Small intestine (tissue), 7 donors: ENCODE data around the gene GALNT13. TPM values are rescaled to one million over a fixed set of nuclear protein-coding genes. Genes with fewer than 3 reads are reported as not detected.

Experiments used
- DNase-seq, 2 donors: peaks; one replicate each; pipeline versions ENCODE4 v3.0.0 to v3.0.0-alpha.2; 2013
- FAIRE-seq: peaks from 2 replicates; lab custom pipeline; 2012; peaks lifted over from hg19 to GRCh38; lab: Jason Lieb, UNC
- H3K27ac ChIP-seq, 3 donors: one replicate each; pipeline ENCODE4 v1.5.1; 2013; ENCODE audit warnings: low read length in 2 of 3, mild to moderate bottlenecking in 2 of 3, control low read depth in 1 of 3, inconsistent platforms in 1 of 3, low read depth in 1 of 3, moderate library complexity in 1 of 3
- H3K27me3 ChIP-seq, 3 donors: one replicate each; pipeline ENCODE4 v1.6.1; 2013; ENCODE audit warnings: low read length in 3 of 3, inconsistent platforms in 1 of 3; ENCODE audit not compliant: control insufficient read depth in 3 of 3, insufficient read depth in 3 of 3
- H3K36me3 ChIP-seq, 3 donors: one replicate each; pipeline ENCODE4 v1.6.1; 2013; ENCODE audit warnings: low read length in 3 of 3, inconsistent platforms in 1 of 3, low read depth in 1 of 3, mild to moderate bottlenecking in 1 of 3, moderate library complexity in 1 of 3; ENCODE audit not compliant: control insufficient read depth in 3 of 3, insufficient read depth in 2 of 3
- H3K4me1 ChIP-seq, 3 donors: one replicate each; pipeline ENCODE4 v1.6.1; 2013; ENCODE audit warnings: low read length in 2 of 3, inconsistent platforms in 1 of 3, low read depth in 1 of 3, mild to moderate bottlenecking in 1 of 3, moderate library complexity in 1 of 3; ENCODE audit not compliant: control insufficient read depth in 3 of 3, insufficient read depth in 2 of 3
- H3K4me3 ChIP-seq, 3 donors: one replicate each; pipeline ENCODE4 v1.5.1; 2013; ENCODE audit warnings: low read length in 3 of 3, control low read depth in 1 of 3, inconsistent platforms in 1 of 3, low read depth in 1 of 3, mild to moderate bottlenecking in 1 of 3, moderate library complexity in 1 of 3
- H3K9me3 ChIP-seq, 2 donors: one replicate each; pipeline ENCODE4 v1.6.1; 2013; ENCODE audit warnings: low read depth in 1 of 2, low read length in 1 of 2; ENCODE audit not compliant: control insufficient read depth in 2 of 2, insufficient read depth in 1 of 2
- WGBS, 3 donors: extraction: QIAGEN DNeasy Blood & Tissue Kit; methylation state at CpG; one replicate each; pipeline ENCODE4 v1.1.7; 2013; 5-methylcytosine and 5-hydroxymethylcytosine counted together
- polyA plus RNA-seq, 4 donors: library from polyadenylated mRNA; stranded (reverse) in 3 of 4; unstranded in 1 of 4; fragments of 200-250 nt in 3 of 4; fragments of 120-200 nt in 1 of 4; gene quantifications; one replicate each; pipeline versions ENCODE4 v1.2.1 to v1.2.3, GENCODE V29; 2013
- donor health status: healthy with polysubstance abuse.
- donor health status: control.
- donor health status: control.
- donor health status: Bipolar disorder and iron deficiency.
- donor health status: healthy.

The GALNT13 gene
- polyA plus RNA-seq, 4 donors = 0.21 to 4.7 TPM; not detected in 2

DNA sequence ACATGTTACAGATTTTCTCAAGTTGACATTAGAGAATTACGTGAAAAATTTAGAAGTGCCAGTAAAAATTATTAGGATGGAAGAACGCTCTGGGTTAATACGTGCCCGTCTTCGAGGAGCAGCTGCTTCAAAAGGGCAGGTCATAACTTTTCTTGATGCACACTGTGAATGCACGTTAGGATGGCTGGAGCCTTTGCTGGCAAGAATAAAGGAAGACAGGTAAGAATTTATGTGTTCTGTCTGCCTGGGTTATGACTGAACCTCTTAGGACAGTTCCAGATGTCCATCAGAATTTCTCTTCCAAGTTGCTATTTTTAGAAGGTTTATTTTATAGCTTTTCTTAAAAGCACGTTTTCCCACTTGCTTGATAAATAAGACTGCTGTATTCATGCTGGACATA, 371.0 kb downstream of the GALNT13 start:
- H3K27me3 ChIP-seq = no peaks in the 10 kb centered on the region
- 74 to 87% (median 84%) methylated on average over 7 of the region's 7 CpGs for WGBS, 3 donors
- H3K4me3 ChIP-seq = no peak overlapping the region
- FAIRE-seq (no peak), DNase-seq (no peak)
- H3K4me1 ChIP-seq = no peaks in the 10 kb centered on the region
- no peak overlapping the region for H3K27ac ChIP-seq
- H3K36me3 ChIP-seq = no peaks in the 10 kb centered on the region
- H3K9me3 ChIP-seq = no peaks in the 10 kb centered on the region

DNA sequence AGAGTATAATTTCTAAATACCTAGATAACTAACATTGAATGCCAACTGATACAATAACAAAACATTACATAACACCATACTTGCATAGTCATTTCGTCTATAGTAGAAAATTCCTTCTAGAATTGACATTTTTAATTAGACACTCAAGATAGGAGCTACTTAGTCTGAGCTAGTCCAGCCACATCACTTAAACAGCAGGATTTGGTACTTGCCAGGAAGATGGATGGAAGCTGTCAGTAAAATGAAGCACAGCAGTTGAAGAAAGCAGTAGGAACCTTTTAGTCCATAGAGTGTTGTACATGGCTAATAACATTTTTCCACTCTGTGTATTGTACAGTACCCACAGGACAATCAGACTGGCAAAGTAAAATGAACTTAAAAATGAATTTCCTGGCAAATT, 372.0 kb downstream of the GALNT13 start:
- Histone ChIP-seq H3K36me3 (no peaks in the 10 kb centered on the region), H3K27ac (no peak overlapping the region), H3K9me3 (no peaks in the 10 kb centered on the region), H3K4me1 (no peaks in the 10 kb centered on the region), H3K27me3 (no peaks in the 10 kb centered on the region), H3K4me3 (no peak overlapping the region)
- DNase-seq = no peak
- no peak for FAIRE-seq
- 37 to 51% (median 38%) methylated on average over 1 of the region's 1 CpG for WGBS, 3 donors

DNA sequence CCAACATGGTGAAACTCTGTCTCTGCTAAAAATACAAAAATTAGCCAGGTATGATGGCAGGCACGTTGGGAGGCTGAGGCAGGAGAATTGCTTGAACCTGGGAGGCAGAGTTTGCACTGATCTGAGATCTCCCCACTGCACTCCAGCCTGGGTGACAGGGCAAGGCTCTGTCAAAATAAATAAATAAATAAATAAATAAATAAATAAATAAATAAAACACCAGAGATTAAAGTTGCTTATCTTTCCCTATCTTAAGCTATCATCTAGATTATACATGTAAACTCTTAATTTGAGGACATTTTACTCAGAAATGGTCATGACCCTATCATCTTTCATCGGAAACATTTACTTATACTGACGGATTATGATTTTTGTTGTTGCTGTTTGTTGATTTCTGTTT, 373.2 kb downstream of the GALNT13 start:
- Histone ChIP-seq H3K27ac (no peak overlapping the region), H3K4me1 (no peaks in the 10 kb centered on the region), H3K9me3 (no peaks in the 10 kb centered on the region), H3K36me3 (no peaks in the 10 kb centered on the region), H3K27me3 (no peaks in the 10 kb centered on the region), H3K4me3 (no peak overlapping the region)
- DNase-seq (no peak), FAIRE-seq (no peak)
- WGBS, 3 donors = 82 to 87% (median 84%) methylated on average over 3 of the region's 3 CpGs

DNA sequence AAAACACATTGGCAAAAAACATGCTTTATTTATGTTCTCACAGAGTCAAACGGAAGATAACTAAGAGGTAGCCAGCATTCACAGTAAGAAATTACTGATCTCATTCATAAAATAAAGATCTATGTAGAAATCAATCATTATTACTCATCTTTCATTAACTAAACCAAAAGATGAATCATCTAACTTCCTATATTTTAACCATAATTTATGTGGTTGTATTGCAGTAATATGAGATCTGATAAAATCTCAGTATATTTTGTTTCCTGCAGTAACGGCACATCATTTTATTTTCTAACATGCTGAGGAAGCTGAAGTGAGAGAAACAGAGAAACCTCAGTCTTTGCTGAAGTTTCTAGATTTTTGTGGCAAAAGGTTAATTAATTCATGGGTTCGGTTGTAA, 375.8 kb downstream of the GALNT13 start:
- Histone ChIP-seq H3K4me3 (no peak overlapping the region), H3K27ac (no peak overlapping the region), H3K9me3 (no peaks in the 10 kb centered on the region), H3K36me3 (no peaks in the 10 kb centered on the region), H3K4me1 (no peaks in the 10 kb centered on the region), H3K27me3 (no peaks in the 10 kb centered on the region)
- FAIRE-seq (no peak), DNase-seq (no peak)
- 56 to 76% (median 66%) methylated on average over 3 of the region's 3 CpGs for WGBS, 3 donors

DNA sequence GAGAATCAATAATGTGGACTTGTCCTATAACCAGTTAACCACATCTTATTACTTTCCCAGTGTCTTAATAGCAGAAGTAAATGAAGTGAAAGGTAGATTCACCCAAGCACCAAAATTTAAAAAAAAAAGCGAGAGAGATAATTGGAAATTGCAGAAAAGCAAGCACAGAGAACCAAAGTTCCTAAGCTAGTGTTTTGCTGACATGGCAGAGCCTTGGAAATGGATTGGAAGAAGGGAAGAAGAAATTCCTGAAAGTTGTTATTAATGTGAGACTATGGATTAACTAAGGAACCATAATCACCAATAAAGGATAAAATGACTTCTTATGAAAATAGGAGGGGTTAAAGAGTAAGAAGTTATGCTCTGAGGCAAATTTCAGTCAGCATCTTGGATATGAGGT, 384.4 kb downstream of the GALNT13 start:
- FAIRE-seq (no peak), DNase-seq (no peak)
- no peak overlapping the region for H3K4me3 ChIP-seq
- no peak overlapping the region for H3K27ac ChIP-seq
- H3K27me3 ChIP-seq = no peaks in the 10 kb centered on the region
- H3K9me3 ChIP-seq = no peaks in the 10 kb centered on the region
- WGBS, 3 donors = 80 to 91% (median 83%) methylated on average over 1 of the region's 1 CpG
- H3K36me3 ChIP-seq = no peaks in the 10 kb centered on the region
- no peaks in the 10 kb centered on the region for H3K4me1 ChIP-seq

DNA sequence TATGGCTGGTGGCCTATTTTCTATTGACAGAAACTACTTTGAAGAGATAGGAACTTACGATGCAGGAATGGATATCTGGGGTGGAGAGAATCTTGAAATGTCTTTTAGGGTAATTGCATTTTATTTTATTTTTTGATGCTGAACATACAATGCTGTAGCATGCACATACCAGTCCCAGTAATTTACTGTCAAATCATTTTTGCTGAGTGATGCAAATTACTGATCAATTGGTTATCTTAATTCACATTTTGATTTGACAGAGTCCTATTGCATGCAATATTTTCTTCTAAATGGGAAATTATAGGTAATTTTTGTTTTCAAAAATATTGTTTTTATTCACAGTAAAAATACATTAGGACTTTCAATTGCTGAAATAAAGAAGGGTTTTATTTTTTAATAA, 387.3 kb downstream of the GALNT13 start:
- no peak overlapping the region for H3K27ac ChIP-seq
- no peak for DNase-seq
- WGBS, 3 donors = 88 to 93% (median 90%) methylated on average over 1 of the region's 1 CpG
- no peaks in the 10 kb centered on the region for H3K27me3 ChIP-seq
- H3K4me1 ChIP-seq = no peaks in the 10 kb centered on the region
- H3K9me3 ChIP-seq = no peaks in the 10 kb centered on the region
- H3K36me3 ChIP-seq = no peaks in the 10 kb centered on the region
- no peak for FAIRE-seq
- no peak overlapping the region for H3K4me3 ChIP-seq

DNA sequence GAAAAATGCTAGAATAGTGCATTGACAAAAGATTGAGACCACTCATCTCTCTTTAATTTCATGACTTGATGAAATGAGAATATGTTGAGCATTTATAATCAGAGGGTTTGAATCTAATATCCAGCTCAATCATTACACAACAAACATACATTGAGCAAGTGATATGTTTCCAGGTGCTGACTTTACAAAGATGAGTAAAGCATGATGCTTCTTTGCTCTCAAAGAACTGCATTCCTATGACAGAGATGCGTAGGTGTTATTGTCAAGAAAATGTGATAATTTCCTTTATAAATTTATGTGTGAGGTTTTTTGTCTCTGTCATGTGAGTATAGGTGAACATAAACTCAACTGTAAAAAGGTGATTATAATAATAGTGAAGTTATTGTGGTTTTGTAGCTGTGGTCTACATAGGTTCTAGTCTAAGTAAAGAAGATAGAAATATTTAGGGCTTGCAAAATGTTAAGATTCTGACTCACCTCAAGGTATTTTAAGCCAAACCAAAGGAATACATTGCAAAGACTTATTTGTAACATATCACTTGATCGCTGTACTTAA, 389.8 kb downstream of the GALNT13 start:
- no peak for FAIRE-seq

DNA sequence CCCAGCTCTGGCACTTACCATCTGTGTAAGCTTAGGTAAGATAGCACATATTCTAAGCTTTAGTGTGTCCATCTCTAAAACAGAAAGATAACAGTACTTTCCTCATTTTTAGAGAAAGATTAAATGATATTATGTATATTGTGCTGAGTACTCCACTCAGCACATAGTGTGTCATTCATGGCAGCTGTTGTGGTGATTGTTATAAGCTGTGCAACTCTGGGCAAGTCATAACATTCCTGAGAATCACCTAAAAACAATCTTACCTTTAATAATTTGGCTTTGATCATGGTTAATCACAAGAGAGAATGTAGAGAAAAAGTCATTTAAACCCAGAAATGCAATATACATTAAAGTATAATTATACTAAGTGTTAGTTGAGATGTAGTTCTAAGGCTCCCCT, 391.5 kb downstream of the GALNT13 start:
- H3K4me3 ChIP-seq = no peak overlapping the region

More for the DNA sequence above, 389.8 kb downstream of the GALNT13 start:
- DNase-seq = no peak
- Histone ChIP-seq H3K4me1 (no peaks in the 10 kb centered on the region), H3K27me3 (no peaks in the 10 kb centered on the region), H3K27ac (no peak overlapping the region), H3K36me3 (no peaks in the 10 kb centered on the region), H3K4me3 (no peak overlapping the region), H3K9me3 (no peaks in the 10 kb centered on the region)
- WGBS, 3 donors = 90 to 92% (median 90%) methylated on average over 2 of the region's 2 CpGs

DNA sequence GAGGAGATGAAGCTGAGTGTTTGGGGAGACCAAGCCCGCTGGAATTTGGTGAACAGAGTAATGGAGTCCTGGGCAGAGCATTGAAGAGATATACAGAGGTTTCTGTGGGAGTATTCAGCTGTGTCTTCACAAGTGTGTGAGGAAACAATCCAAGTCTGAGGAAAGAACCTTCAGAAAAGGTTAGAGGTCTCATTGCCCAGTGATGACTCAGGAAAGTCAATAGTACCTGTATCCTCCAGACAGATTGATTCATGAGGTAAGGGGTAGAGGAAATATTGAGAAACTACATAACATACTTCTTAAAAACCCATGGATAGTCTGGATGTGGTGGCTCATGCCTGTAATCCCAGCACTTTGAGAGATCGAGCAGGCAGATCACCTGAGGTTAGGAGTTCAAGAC, 392.3 kb downstream of the GALNT13 start:
- H3K27me3 ChIP-seq = no peaks in the 10 kb centered on the region
- H3K4me1 ChIP-seq = no peaks in the 10 kb centered on the region
- no peak overlapping the region for H3K27ac ChIP-seq
- 40 to 63% (median 50%) methylated on average over 2 of the region's 2 CpGs for WGBS, 3 donors
- H3K36me3 ChIP-seq = no peaks in the 10 kb centered on the region
- no peaks in the 10 kb centered on the region for H3K9me3 ChIP-seq
- no peak for FAIRE-seq
- DNase-seq = no peak
- no peak overlapping the region for H3K4me3 ChIP-seq

More for the DNA sequence above, 391.5 kb downstream of the GALNT13 start:
- H3K9me3 ChIP-seq = no peaks in the 10 kb centered on the region
- no peaks in the 10 kb centered on the region for H3K4me1 ChIP-seq
- DNase-seq (no peak), FAIRE-seq (no peak)
- H3K27ac ChIP-seq = no peak overlapping the region
- H3K36me3 ChIP-seq = no peaks in the 10 kb centered on the region
- no peaks in the 10 kb centered on the region for H3K27me3 ChIP-seq
